Measurements from ENCODE around the gene FGD3.
"Not testable (repeated sequence)": the region's sequence is repeated elsewhere in the genome, so short reads cannot be mapped to it uniquely, and the experiment has no call there.

Gene FGD3

GRCh38 chr9:92988215-92988768 is 41.0 kb downstream of the FGD3 start:
- TF ChIP-seq CTCF (IDR thresholded peaks at IDR 0.05; ENCODE audit: insufficient read depth, missing control alignments) = no peak
- no peak for FAIRE-seq

GRCh38 chr9:92989561-92989960 is 42.2 kb downstream of the FGD3 start:
- FAIRE-seq = no peak

More at GRCh38 chr9:92988215-92988768, 41.0 kb downstream of the FGD3 start:
- DNase-seq (ENCODE audit: insufficient read length, low spot score) = no peak

GRCh38 chr9:92990461-92990860 is 43.1 kb downstream of the FGD3 start:
- FAIRE-seq = no peak
- TF ChIP-seq CTCF (IDR thresholded peaks at IDR 0.05; ENCODE audit: insufficient read depth, missing control alignments) = no peak
- DNase-seq (ENCODE audit: insufficient read length, low spot score) = no peak

More at GRCh38 chr9:92989561-92989960, 42.2 kb downstream of the FGD3 start:
- no peak for TF ChIP-seq CTCF (IDR thresholded peaks at IDR 0.05; ENCODE audit: insufficient read depth, missing control alignments)
- DNase-seq (ENCODE audit: insufficient read length, low spot score) = no peak

GRCh38 chr9:92992549-92992948 is 45.2 kb downstream of the FGD3 start:
- TF ChIP-seq CTCF (IDR thresholded peaks at IDR 0.05; ENCODE audit: insufficient read depth, missing control alignments) = no peak
- DNase-seq (ENCODE audit: insufficient read length, low spot score) = no peak
- FAIRE-seq = no peak

GRCh38 chr9:92998871-92999270 is 51.5 kb downstream of the FGD3 start:
- not testable (repeated sequence) for FAIRE-seq

GRCh38 chr9:93001031-93001430 is 53.7 kb downstream of the FGD3 start:
- FAIRE-seq (no peak), DNase-seq (ENCODE audit: insufficient read length, low spot score) (no peak)

More at GRCh38 chr9:92998871-92999270, 51.5 kb downstream of the FGD3 start:
- DNase-seq (ENCODE audit: insufficient read length, low spot score) = not testable (repeated sequence)

GRCh38 chr9:93002700-93003099 is 55.4 kb downstream of the FGD3 start:
- no peak for FAIRE-seq
- no peak for TF ChIP-seq CTCF (IDR thresholded peaks at IDR 0.05; ENCODE audit: insufficient read depth, missing control alignments)
- no peak for DNase-seq (ENCODE audit: insufficient read length, low spot score)

More at GRCh38 chr9:93001031-93001430, 53.7 kb downstream of the FGD3 start:
- TF ChIP-seq CTCF (IDR thresholded peaks at IDR 0.05; ENCODE audit: insufficient read depth, missing control alignments) = no peak

All from D721Med (cell line).